A673 (cell line): ENCODE data around the gene HABP2.

Source experiments
- CTCF ChIP-seq: fragments of 300-800, 200-600 bp; sonication (generic); conservative IDR thresholded peaks from 2 replicates; pipeline ENCODE4 v1.5.1; 2017; ENCODE audit warnings: low read depth, mild to moderate bottlenecking, antibody characterized with exemption, low read length, moderate library complexity, mixed read lengths
- EZH2 ChIP-seq: fragments of 200-600 bp; sonication (generic); IDR thresholded peaks from 2 replicates; pipeline ENCODE4 v1.6.1; 2017; ENCODE audit warnings: borderline replicate concordance, low read depth, mild to moderate bottlenecking, mixed read lengths, antibody characterized with exemption, low read length; ENCODE audit not compliant: poor library complexity, severe bottlenecking

- TF ChIP-seq CTCF (no peak), EZH2 (no peak)
Measured at GRCh38 chr10:113555751-113556150, 2.9 kb downstream of the HABP2 start.
